EL (cell line): ENCODE measurements around the gene WAPL.
"Not testable (repeated sequence)": the region's sequence is repeated elsewhere in the genome, so short reads cannot be mapped to it uniquely, and the experiment has no call there.

Experiments
- DNase-seq: peaks from one replicate; pipeline ENCODE4 v3.0.0-alpha.2; 2016

WAPL gene

GRCh38 chr10:86409183-86409582, 112.4 kb downstream of the WAPL start:
- no peak for DNase-seq

- no peak for DNase-seq
Observed at GRCh38 chr10:86403183-86403797, 118.3 kb downstream of the WAPL start.

- DNase-seq, result peak; percentile 37
Observed at GRCh38 chr10:86402283-86402941, 119.2 kb downstream of the WAPL start.

GRCh38 chr10:86401588-86402282, 119.9 kb downstream of the WAPL start:
- DNase-seq, result no peak

GRCh38 chr10:86400705-86401587, 120.6 kb downstream of the WAPL start:
- DNase-seq, result peak; percentile 63

GRCh38 chr10:86399879-86400704, 121.5 kb downstream of the WAPL start:
- peak; percentile 97 for DNase-seq

GRCh38 chr10:86399514-86399878, 122.1 kb downstream of the WAPL start:
- no peak for DNase-seq

- no peak for DNase-seq
Observed at GRCh38 chr10:86397120-86397519, 124.5 kb downstream of the WAPL start.

- no peak for DNase-seq
Observed at GRCh38 chr10:86393862-86394455, 127.6 kb downstream of the WAPL start.

GRCh38 chr10:86393362-86393761, 128.2 kb downstream of the WAPL start:
- no peak for DNase-seq

- DNase-seq, result no peak
Observed at GRCh38 chr10:86392723-86393094, 128.9 kb downstream of the WAPL start.

GRCh38 chr10:86391986-86392722, 129.4 kb downstream of the WAPL start:
- no peak for DNase-seq

GRCh38 chr10:86391236-86391840, 130.3 kb downstream of the WAPL start:
- DNase-seq, result no peak

- no peak for DNase-seq
Observed at GRCh38 chr10:86390337-86391120, 131.1 kb downstream of the WAPL start.

- DNase-seq, result no peak
Observed at GRCh38 chr10:86389441-86390193, 132.0 kb downstream of the WAPL start.

- not testable (repeated sequence) for DNase-seq
Observed at GRCh38 chr10:86389109-86389440, 132.5 kb downstream of the WAPL start.

GRCh38 chr10:86388119-86388704, 133.4 kb downstream of the WAPL start:
- DNase-seq, result no peak

- no peak for DNase-seq
Observed at GRCh38 chr10:86387178-86387794, 134.3 kb downstream of the WAPL start.
